HG03469 (cell line): Measurements from ENCODE around the gene LGALS9B.
"Not testable (repeated sequence)": the region's sequence is repeated elsewhere in the genome, so short reads cannot be mapped to it uniquely, and the experiment has no call there.

ENCODE experiments used
- ATAC-seq: cut with Tn5 transposase; IDR thresholded peaks from one replicate; pipeline ENCODE4 v1.9.1; 2021; ENCODE audit warnings: mild to moderate bottlenecking, moderate library complexity, moderate number of reproducible peaks; ENCODE audit not compliant: unreplicated experiment

LGALS9B gene

DNA sequence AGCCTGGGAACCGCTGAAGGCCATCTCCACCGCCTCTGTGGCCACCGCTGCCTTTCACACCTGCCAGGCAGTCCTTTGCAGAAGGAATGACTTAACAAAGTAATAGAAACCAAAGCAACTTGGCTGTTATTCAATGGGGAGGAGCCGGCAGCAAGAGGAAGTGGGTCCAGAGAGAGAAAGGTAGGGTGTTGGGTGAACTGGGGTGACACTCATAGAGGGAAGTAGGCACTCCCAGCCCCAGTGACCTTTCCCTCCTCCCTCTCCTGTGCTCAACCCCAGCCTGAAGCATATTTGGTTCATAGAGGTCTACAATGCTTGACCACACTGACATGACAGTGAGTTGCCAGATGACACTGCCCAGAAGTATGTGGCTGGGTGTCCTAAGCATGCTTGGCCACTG is at the start of gene LGALS9B:
LGALS9B (minus strand) TSS at position 93 of the 400 bp plus-strand sequence; CDS start at position 24, 69 bp downstream.
- peak; percentile 57 for ATAC-seq

DNA sequence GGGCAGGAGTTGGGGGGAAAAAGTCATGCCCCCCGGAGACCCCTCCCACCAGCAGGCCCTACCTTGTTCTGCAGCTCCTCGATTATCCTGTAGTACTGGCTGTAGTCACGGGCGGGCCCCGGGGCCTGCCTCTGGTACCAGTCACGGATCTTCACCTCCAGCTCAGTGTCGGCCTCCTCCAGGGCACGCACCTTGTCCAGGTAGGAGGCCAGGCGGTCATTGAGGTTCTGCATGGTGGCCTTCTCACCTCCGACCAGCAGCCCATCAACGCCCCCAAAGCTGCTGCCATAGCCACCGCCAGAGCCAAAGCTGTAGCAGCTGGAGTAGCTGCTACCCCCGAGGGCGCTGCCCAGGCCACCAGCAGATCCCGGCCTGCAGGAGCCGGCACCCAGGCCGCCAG is 49.6 kb upstream of the LGALS9B start:
- ATAC-seq = not testable (repeated sequence)

DNA sequence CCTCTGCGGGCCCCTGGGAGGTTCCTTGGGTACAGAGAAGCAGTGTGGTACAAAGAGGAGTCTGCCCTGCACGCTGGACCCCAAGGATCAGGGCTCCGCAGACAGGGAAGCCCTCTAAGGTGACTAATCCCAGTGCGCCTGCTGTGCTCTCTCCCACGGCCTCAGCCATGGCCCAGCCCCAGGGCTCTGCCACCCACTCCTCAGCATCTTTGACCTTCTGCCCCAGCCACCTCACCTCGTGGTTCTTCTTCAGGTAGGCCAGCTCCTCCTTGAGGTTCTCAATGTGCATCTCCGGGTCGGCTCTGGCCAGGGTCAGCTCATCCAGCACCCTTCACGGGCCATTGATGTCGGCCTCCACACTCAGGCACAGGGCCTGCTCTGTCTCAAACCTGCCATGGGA is 47.8 kb upstream of the LGALS9B start:
- not testable (repeated sequence) for ATAC-seq

DNA sequence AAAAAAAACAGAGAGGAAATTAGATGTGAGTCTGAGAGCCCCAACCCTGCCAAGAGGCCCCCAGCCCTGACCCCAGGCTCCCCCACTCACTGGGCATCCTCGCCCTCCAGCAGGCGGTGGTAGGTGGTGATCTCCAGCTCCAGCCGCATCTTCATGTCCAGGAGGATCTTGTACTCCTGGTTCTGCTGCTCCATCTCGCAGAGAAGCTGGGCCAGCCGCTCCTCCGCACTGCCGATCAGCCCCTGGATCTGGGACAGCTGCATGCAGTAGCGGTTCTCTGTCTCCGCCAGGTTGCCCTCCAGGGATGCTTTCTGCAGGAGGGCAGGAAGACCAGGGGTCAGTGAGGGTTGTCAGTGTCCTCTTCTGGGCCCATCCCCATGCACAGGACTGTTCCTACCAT is 46.2 kb upstream of the LGALS9B start:
- ATAC-seq = not testable (repeated sequence)

DNA sequence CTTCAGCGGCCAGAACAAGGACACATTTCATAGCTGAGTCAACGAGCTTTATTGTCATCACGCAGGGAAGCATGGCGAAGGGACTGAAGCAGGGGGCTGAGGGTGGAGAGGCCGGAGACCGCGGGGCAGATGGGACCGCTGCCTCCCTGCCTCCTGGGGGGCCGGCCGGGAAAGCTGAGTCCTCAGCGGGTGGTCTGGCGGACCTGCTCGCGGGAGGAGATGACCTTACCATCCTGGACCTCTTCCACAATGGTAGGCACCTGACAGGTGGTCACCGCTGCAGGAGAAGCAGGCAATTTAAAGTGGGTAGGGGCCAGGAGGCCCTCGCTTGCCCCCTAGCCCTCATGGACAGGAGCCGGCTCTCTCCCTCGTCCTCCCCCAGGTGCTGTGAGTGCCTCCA is 45.0 kb upstream of the LGALS9B start:
- ATAC-seq = not testable (repeated sequence)

DNA sequence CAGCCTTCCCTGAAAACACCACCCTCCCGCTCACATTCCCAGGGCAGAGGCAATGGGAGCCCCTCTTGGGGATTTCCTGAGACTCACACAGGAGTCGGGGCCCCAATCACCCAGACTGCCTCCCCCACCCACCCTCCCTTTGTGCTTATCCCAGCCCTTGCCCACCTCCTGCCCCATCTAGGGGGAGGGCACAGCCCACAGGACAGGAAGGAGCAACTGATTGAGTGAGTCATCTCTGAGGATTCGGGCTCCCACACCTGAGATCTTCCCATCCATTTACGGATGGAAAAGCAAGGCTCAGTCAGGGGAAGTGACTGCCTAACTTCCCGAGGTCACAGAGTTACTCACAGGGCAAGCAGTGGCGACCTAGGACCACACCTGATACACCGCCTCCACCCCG is 44.4 kb upstream of the LGALS9B start:
- ATAC-seq = not testable (repeated sequence)

DNA sequence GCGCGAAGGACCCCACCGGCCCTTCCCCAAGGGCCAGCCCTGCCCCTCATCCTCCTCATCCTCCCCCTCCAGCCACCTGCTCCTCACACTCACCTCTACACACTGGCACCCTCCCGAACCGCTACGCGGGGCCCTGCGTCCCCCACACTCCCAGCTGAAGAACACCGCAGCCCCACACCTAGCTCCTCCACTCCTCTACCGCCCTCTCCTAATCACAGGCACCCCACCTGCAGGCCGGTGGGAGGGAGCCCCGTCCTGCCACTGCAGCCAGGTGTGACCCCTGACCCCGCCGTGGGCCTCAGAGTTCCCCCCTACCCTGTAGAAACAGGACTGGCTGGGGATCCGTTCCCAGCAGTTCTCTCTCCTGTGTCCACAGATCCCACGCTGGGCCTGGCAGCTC is 38.0 kb upstream of the LGALS9B start:
- not testable (repeated sequence) for ATAC-seq

DNA sequence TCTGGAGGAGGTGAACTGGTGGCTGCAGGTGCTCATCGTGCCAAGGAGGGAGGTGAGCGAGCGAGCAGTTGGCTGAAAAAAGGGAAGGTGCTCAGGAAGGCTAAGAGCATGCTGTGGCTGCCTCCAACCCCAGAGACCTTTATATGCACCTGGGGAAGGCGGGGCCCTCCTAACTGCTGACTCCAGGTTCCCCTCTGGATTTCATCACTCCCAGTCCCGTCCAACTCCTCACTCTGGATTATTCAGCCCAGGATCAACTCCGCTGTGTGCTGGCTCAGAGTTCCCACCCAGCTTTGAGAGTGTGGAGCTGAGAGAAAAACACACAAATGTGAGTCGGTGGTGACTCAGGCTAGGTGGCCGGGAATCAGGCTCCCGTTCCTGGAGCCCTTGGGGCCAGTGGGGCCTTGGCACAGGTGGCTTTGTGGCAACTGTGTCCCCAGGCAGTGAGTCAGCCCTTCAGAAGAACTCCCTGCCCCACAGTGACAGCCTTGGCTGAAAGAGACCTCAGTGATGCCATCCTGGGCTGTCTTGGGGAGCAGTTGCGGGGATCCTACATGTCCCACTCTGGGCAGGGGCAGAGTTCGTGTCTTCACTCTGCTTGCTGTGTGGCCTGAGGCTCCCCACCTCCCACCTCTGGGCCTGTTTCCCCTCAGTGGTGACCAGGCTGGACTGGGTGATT is 37.2 kb upstream of the LGALS9B start:
- not testable (repeated sequence) for ATAC-seq

DNA sequence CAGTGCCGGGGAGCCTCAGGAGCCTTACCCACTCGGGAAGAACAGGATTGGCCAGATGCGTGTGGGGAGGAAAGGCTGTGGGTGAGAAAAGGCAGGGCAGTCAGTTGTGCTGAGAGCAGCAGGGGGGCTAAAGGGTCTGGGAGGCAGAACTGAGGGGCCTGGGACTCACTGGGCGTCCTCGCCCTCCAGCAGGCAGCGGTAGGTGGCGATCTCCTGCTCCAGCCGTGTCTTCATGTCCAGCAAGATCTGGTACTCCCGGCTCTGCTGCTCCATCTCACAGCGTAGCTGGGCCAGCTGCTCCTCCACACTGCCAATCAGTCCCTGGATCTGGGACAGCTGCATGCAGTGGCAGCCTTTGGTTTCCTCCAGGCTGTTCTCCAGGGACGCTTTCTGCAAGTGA is 34.6 kb upstream of the LGALS9B start:
- ATAC-seq = not testable (repeated sequence)

DNA sequence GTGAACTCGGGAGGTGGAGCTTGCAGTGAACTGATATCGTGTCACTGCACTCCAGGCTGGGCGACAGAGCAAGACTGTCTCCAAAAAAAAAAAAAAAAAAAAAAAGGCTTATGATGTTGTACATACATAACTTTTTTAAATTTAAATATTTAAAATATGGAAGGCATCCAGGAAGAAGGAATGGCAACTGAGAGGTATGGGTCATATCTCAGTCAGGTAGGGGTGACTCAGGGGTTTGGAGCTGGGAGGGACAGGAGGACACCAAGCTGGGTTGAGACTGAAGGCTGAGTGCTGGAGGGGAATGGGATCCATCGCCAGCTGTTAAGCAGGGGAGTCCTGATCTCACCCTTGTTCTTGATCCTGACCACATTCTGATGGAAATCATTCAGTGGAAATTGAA is 33.0 kb upstream of the LGALS9B start:
- not testable (repeated sequence) for ATAC-seq

DNA sequence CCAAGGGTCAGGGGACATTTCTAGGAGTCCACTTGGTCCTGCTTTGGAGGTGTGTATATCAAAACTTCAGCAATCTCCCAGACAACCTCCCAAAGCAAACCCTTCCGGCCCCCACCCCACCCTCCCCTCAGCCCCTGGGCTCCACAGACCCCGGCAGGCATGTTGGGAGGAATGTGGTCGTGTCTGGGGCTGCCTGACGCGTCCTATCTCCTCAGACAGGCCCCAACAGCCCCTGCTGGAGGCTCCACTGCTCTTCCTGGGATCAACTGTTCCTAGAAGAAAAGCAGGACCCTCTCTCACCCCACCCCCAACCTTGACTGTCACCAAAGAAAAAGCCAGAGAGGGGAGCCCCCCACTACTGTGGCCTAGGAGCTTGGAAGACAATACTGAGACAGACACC is 28.1 kb upstream of the LGALS9B start:
- ATAC-seq = not testable (repeated sequence)

DNA sequence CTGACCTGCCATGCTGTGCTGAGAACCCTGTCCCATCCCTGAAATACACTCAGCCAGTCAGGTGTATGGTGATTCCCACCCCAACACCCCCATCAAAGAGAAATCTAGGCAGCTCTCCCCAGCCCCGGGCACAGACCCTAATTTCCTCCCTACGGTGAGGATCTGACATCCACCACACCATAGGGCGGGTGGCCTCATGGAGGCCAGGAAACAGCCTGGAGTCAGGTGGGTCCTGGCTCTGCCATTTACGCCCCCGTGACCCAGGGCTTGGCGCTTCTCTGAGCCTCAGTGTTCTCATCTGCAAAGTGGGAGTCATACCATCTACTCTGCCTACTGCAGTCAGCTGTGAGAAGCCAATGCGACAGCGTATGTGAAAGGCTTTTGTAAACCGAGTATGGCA is 27.4 kb upstream of the LGALS9B start:
- ATAC-seq = not testable (repeated sequence)

DNA sequence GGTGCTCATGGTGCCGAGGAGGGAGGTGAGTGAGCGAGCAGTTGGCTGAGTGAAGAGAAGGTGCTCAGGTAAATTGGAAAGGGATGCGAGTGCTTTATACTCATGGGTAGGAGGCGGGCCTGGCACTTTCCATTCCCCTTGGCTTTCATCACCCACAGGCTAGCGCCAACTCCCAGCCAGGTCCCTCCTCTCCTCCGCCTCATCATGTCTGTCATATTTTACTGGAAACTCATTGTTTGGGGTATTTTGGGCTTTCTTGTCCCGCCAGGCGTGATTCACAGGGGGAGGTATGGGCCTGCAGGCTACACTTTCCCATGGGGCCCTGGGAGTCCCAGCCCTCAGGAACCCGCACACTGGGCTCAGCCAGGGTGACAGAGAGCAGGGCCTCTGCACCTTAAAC is 26.8 kb upstream of the LGALS9B start:
- ATAC-seq = not testable (repeated sequence)

DNA sequence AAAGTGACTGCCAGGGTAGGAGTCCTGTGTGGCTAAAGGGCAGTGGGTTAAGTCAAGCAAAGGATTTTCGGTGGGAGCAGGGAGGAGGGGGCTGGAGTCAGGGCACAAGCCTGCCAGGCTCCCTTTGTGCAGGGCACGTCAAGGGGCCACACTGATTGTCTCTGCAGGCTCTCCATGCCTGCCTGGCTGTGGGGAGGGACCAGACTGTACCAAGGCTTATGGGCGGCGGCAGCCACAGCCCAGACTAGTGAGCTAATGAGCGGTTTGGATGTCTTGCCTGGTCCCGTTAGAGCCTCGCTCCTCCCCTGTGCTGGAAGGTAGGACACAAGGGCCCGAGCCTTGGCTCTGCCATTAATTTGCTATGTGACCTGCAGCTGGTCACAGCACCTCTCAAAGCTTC is 25.6 kb upstream of the LGALS9B start:
- ATAC-seq = not testable (repeated sequence)

DNA sequence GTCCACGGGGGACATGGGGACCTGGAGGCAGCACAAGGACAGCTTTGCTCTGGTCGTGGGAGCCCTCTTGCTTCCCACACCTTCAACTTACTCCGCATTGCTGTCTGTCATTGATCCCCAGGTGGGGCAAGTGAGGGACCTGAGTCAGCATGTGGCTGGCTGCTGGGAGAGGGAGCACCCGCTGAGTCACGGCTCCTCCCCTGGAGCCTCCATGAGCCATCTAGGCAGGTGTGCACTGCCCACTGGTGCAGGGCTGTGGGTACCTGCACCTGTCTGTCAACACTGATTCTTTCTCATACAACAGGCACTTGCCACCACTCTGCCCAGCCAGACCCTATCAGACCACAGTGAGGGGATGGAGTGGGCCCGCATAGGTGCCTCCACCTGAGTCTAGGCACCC is 24.8 kb upstream of the LGALS9B start:
- not testable (repeated sequence) for ATAC-seq

DNA sequence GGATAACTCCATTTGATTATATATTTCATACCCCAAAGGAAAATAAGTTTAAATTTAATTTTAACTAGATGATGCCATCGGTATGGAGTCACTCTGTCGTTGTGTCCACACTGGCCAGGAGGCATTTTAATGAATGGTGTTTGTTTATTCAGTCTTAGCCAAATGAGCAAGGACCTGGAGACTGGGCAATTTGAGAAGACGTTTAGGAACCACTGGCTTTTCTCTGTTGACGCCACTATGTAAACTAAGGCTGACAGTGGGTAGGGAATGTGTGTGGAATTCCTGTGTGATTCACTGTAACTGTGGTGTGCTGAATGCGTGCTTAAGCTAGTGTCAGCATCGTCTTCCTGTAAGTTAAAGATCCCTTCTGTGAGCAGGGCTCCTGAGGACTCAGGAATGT is 17.6 kb upstream of the LGALS9B start:
- not testable (repeated sequence) for ATAC-seq

DNA sequence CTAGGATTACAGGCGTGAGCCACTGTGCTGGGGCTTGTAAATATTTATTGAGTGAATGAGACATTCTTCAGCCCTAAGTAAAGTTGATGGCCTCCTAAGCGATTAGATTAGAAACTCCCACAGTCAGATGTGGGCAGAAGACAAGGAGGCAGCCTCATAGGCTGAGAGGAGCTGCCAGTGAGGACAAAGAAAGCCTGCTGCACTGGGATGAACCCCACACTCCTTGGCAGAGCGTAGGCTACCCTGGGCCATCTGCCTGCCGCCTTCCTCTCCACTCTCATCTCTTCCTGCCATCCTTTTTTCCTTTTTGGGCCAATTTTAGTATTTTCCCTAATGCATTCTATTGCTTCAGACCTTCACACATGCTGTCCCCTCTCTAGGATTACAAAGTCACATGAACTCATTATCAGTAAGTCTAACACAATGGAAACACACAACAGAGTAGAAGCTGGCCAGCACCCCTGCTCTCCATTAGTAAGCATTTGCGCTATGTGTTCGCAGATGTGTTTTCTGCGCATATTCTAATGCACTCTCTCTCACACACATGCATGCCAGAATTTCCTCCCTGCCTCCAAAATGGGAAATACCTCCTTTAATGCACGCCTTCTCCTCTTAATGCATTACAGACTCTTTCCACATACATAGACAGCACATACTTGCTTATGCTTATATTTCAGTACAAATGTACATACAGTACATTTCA is 12.7 kb upstream of the LGALS9B start:
- not testable (repeated sequence) for ATAC-seq

DNA sequence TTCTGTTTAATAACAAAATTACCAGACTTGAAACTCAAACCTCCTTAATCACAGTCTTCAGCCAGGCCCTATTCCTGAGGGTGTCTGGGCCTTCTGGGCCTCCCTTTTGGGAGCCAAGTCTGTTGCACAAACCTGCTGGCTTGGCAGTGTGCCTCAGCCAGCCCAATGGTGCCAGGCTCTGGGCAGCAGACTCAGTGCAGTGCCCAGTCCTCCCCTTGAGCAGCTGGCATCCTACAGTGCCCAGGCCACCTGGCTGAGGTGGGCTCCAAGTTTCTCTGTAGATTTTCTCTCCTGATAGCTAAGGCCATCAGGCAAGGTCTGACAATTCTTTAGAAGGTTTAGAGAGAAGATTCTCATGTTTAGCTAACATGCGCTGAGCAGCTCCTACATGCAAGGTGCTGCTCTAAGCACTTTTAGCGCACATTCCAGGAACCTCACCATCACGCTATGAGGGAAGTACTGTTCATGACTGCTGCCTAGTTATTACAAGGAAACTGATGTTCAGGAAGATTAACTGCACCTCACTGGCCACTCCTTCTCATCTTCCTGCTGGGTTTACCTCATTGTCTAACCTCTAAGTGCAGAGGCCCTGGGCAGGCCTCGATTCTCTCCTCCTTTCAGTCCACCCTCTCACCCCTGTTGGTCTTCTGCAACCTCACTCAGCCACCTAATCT is 10.2 kb upstream of the LGALS9B start:
- ATAC-seq = not testable (repeated sequence)

DNA sequence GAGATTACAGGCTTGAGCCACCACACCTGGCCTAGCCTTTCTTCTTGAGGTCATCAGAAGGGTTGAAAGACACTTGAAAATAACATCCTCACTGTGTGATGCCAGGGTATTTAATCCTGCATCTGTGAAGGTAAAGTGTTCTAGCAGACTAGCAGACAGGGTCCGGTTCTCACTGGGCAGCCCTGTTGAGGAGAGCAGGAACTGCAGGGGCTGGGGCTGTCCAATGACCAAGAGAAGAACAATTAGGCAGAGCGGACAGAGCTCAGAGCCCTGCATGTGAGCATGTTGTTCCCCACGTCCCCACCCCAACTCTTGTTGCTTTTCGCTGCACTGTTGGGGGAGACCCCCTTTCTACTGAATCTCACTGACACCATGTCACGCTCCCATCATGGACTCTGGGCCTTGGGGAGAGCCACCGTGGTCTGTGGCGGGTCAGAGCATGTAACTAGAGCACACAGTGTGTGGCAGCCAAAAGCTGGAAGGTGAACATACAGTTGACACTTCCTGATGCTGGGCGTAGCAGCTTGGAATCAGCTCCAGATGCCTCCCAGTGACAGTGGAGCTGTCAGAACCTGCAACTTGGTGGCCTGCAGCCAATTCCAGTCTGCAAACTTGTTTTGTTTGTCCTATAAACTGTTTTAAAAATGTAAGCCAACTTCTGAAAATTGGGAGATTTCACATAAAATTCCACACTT is 7.9 kb upstream of the LGALS9B start:
- not testable (repeated sequence) for ATAC-seq

DNA sequence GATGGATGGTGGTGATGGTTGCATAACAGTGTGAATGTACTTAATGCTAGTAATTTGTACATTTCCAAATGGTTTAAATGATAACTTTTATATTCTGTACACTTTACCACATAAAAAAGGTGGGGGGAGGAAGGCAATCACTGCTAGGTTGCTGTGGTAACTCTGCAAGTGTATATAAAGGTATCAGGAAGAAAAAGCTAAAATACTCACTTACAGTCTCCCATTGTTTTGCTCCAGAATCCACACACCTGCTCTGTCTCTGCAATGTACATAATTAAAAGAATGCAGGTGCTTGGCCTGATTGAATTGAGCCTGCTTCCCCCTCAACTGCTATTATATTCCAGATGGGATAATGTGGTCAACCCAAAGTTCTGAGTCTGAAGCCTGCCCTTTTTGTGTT is 6.7 kb upstream of the LGALS9B start:
- not testable (repeated sequence) for ATAC-seq

DNA sequence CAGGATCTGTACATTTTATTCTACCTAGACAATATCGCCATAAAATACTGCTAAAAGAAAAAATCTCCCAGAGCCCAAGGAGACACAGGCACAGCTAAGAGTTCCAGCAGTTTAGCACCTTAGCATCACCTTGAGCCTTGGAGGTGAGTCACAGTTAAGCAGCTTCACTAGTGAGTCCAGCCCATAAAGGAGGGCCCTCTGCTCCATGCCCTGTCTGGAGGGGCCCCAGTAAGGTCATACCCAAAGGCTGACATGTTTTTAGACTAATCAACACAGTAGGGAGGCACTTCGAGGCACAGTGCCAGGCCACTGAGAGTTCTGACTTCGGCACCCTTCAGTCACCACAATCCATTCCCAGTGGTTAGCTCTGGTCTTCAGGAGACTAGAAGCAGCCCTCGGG is 2.6 kb upstream of the LGALS9B start:
- ATAC-seq = not testable (repeated sequence)
